HepG2 (cell line): ENCODE data around the gene DHX32. TPM values are rescaled to one million over a fixed set of nuclear protein-coding genes. Genes with fewer than 3 reads are reported as not detected.

ENCODE experiments used
- ATAD3A ChIP-seq: sonication (generic); formaldehyde crosslinking; IDR thresholded peaks from 2 replicates; pipeline ENCODE4 v1.4.0; 2020; ENCODE audit warnings: missing genetic modification reagents
- HCFC1 ChIP-seq: fragments of 150-350 bp; IDR thresholded peaks from 2 replicates; pipeline ENCODE4 v1.6.1; 2014; ENCODE audit warnings: low read depth, low read length
- HNF4A ChIP-seq: sonication (generic); formaldehyde crosslinking; IDR thresholded peaks from 2 replicates; pipeline ENCODE4 v1.4.0; 2020; ENCODE audit warnings: missing genetic modification reagents
- HOXA3 ChIP-seq: sonication (generic); formaldehyde crosslinking; IDR thresholded peaks from 2 replicates; pipeline ENCODE4 v1.5.0; 2020; ENCODE audit warnings: missing genetic modification reagents
- JUN ChIP-seq: sonication (generic); formaldehyde crosslinking; IDR thresholded peaks from 2 replicates; pipeline ENCODE4 v1.4.0; 2020; ENCODE audit warnings: mild to moderate bottlenecking, missing genetic modification reagents
- MAF1 ChIP-seq: sonication (generic); formaldehyde crosslinking; IDR thresholded peaks from 2 replicates; pipeline ENCODE4 v1.5.0; 2020; ENCODE audit warnings: missing genetic modification reagents, borderline replicate concordance
- MAFG ChIP-seq: sonication (generic); formaldehyde crosslinking; IDR thresholded peaks from 2 replicates; pipeline ENCODE4 v1.5.1; 2020; ENCODE audit warnings: mild to moderate bottlenecking, missing genetic modification reagents
- MIXL1 ChIP-seq: IDR thresholded peaks from 2 replicates; pipeline ENCODE4 v1.6.1; 2016
- PHF8 ChIP-seq: sonication (generic); formaldehyde crosslinking; IDR thresholded peaks from 2 replicates; pipeline ENCODE4 v1.5.0; 2020; ENCODE audit warnings: missing genetic modification reagents
- ZNF232 ChIP-seq: sonication (generic); formaldehyde crosslinking; IDR thresholded peaks from 2 replicates; pipeline ENCODE4 v1.4.0; 2020; ENCODE audit warnings: missing genetic modification reagents, borderline replicate concordance
- ZNF24 ChIP-seq: fragments of 450-650 bp; IDR thresholded peaks from 2 replicates; pipeline ENCODE4 v1.6.1; 2017; ENCODE audit warnings: antibody characterized with exemption, mild to moderate bottlenecking
- ZNF264 ChIP-seq: sonication (generic); formaldehyde crosslinking; IDR thresholded peaks from 2 replicates; pipeline ENCODE4 v1.4.0; 2020; ENCODE audit warnings: missing genetic modification reagents
- ZNF296 ChIP-seq: sonication (generic); formaldehyde crosslinking; conservative IDR thresholded peaks from 2 replicates; pipeline ENCODE4 v1.5.0; 2020; ENCODE audit warnings: mild to moderate bottlenecking, missing genetic modification reagents
- ZNF460 ChIP-seq: sonication (generic); formaldehyde crosslinking; IDR thresholded peaks from 2 replicates; pipeline ENCODE4 v1.5.1; 2020; ENCODE audit warnings: missing genetic modification reagents, mild to moderate bottlenecking, borderline replicate concordance
- ZNF569 ChIP-seq: sonication (generic); formaldehyde crosslinking; IDR thresholded peaks from 2 replicates; pipeline ENCODE4 v1.5.0; 2020; ENCODE audit warnings: mild to moderate bottlenecking, missing genetic modification reagents, moderate library complexity, borderline replicate concordance
- ZNF678 ChIP-seq: sonication (generic); formaldehyde crosslinking; IDR thresholded peaks from 2 replicates; pipeline ENCODE4 v1.4.0; 2020; ENCODE audit warnings: mild to moderate bottlenecking, missing genetic modification reagents
- ZNF841 ChIP-seq: sonication (generic); formaldehyde crosslinking; IDR thresholded peaks from 2 replicates; pipeline ENCODE4 v1.8.1; 2023; ENCODE audit warnings: missing genetic modification reagents, borderline replicate concordance
- polyA plus RNA-seq, 8 experiments: library from polyadenylated mRNA; depleted of rRNA in 3 of 8; stranded (reverse) in 7 of 8; unstranded in 1 of 8; fragments of >200 nt; fragmentation: Illumina TruSeq in 4 of 8; extraction: Trizol in 4 of 8; gene quantifications; 2 replicates each; pipeline versions ENCODE4 v1.2.1 to v1.2.3, GENCODE V29; 2011 to 2016; ENCODE audit warnings: low read depth in 4 of 8, missing spikeins in 1 of 8, mixed read lengths in 1 of 8; ENCODE audit not compliant: insufficient read depth in 1 of 8
- total RNA-seq, 5 experiments: library from RNA; depleted of rRNA; stranded (reverse); fragments of >200 nt; fragmentation: Illumina TruSeq; extraction: Trizol; gene quantifications; 2 replicates each; pipeline ENCODE4 v1.2.3, GENCODE V29; 2016; ENCODE audit warnings: low read depth in 1 of 5
- TF ChIP-seq, protein P1 (sequence below): sonication (generic); formaldehyde crosslinking; IDR thresholded peaks from 2 replicates; pipeline ENCODE4 v1.8.0; 2022; ENCODE audit warnings: missing genetic modification reagents, mild to moderate bottlenecking, moderate library complexity, borderline replicate concordance
- TF ChIP-seq, protein P2 (sequence below): sonication (generic); formaldehyde crosslinking; IDR thresholded peaks from 2 replicates; pipeline ENCODE4 v1.5.0; 2020; ENCODE audit warnings: missing genetic modification reagents
- TF ChIP-seq, protein P3 (sequence below): sonication (generic); formaldehyde crosslinking; IDR thresholded peaks from 2 replicates; pipeline ENCODE4 v1.4.0; 2020; ENCODE audit warnings: mild to moderate bottlenecking, missing genetic modification reagents
- TF ChIP-seq, protein P4 (sequence below): sonication (generic); formaldehyde crosslinking; IDR thresholded peaks from 2 replicates; pipeline ENCODE4 v1.5.0; 2020; ENCODE audit warnings: missing genetic modification reagents, mild to moderate bottlenecking, borderline replicate concordance
- TF ChIP-seq, protein P5 (sequence below): sonication (generic); formaldehyde crosslinking; IDR thresholded peaks from 2 replicates; pipeline ENCODE4 v1.4.0; 2020; ENCODE audit warnings: missing genetic modification reagents

DHX32 gene
- total and polyA plus RNA-seq, 2 of the 13 experiments (the other 11 are each of a cell fraction or from before 2014, with no cell fraction given) = 15.5 to 16.5 TPM

DNA sequence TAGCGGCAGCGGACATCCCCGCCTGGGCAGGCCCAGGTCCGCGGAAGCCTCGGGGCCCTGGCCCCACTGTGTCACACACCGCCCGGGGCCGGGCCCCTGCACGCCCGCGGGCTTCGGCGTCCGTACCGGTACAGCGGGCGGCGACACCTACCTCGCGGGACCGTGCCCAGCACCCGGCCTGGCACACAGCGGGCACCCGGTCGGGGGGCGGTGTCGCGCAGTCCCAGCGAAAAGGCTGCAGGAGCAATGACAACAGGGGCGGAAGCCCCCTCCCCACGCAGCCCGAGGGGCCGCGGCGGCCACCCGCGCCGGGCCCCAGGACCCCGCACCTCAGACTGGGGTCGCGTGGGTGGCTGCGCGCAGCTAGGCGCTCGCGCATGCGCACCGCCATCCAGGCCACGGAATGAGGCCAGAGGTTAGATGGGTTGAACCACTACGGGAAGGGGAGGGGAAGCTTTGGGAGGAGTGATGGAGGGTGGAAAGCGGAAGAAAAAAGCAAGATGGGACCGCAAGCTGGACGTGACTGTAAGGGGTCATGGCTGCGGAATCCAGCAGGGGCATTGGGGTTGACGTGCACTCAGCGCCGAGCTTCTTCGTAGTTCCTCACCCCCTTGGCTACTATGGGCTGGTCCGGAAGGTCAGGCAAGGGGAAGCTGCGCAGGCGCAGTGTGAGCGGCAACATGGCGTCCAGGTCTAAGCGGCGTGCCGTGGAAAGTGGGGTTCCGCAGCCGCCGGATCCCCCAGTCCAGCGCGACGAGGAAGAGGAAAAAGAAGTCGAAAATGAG is 58.0 kb downstream of the DHX32 start, which contains the start of the genes BCCIP and UROS (continued):
- TF ChIP-seq, protein P1, sequence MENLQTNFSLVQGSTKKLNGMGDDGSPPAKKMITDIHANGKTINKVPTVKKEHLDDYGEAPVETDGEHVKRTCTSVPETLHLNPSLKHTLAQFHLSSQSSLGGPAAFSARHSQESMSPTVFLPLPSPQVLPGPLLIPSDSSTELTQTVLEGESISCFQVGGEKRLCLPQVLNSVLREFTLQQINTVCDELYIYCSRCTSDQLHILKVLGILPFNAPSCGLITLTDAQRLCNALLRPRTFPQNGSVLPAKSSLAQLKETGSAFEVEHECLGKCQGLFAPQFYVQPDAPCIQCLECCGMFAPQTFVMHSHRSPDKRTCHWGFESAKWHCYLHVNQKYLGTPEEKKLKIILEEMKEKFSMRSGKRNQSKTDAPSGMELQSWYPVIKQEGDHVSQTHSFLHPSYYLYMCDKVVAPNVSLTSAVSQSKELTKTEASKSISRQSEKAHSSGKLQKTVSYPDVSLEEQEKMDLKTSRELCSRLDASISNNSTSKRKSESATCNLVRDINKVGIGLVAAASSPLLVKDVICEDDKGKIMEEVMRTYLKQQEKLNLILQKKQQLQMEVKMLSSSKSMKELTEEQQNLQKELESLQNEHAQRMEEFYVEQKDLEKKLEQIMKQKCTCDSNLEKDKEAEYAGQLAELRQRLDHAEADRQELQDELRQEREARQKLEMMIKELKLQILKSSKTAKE = no peak
- TF ChIP-seq HNF4A (CRISPR knock-in tag) = 0 out of 2 replicates have a peak, but pooled peaks have one; percentile 8
- TF ChIP-seq ZNF232 (CRISPR knock-in tag) = no peak
- TF ChIP-seq ZNF264 (CRISPR knock-in tag) = no peak
- TF ChIP-seq HOXA3 (CRISPR knock-in tag) = peak; percentile 59
- TF ChIP-seq ATAD3A (CRISPR knock-in tag) = no peak
- TF ChIP-seq ZNF460 = no peak
- TF ChIP-seq JUN = no peak
- TF ChIP-seq, protein P2, sequence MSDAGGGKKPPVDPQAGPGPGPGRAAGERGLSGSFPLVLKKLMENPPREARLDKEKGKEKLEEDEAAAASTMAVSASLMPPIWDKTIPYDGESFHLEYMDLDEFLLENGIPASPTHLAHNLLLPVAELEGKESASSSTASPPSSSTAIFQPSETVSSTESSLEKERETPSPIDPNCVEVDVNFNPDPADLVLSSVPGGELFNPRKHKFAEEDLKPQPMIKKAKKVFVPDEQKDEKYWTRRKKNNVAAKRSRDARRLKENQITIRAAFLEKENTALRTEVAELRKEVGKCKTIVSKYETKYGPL (CRISPR knock-in tag) = no peak
- TF ChIP-seq, protein P3, sequence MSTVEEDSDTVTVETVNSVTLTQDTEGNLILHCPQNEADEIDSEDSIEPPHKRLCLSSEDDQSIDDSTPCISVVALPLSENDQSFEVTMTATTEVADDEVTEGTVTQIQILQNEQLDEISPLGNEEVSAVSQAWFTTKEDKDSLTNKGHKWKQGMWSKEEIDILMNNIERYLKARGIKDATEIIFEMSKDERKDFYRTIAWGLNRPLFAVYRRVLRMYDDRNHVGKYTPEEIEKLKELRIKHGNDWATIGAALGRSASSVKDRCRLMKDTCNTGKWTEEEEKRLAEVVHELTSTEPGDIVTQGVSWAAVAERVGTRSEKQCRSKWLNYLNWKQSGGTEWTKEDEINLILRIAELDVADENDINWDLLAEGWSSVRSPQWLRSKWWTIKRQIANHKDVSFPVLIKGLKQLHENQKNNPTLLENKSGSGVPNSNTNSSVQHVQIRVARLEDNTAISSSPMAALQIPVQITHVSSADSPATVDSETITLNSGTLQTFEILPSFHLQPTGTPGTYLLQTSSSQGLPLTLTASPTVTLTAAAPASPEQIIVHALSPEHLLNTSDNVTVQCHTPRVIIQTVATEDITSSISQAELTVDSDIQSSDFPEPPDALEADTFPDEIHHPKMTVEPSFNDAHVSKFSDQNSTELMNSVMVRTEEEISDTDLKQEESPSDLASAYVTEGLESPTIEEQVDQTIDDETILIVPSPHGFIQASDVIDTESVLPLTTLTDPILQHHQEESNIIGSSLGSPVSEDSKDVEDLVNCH (CRISPR knock-in tag) = no peak
- TF ChIP-seq MAF1 (CRISPR knock-in tag) = no peak; the same call in 1 of the 2 replicates
- TF ChIP-seq, protein P4, sequence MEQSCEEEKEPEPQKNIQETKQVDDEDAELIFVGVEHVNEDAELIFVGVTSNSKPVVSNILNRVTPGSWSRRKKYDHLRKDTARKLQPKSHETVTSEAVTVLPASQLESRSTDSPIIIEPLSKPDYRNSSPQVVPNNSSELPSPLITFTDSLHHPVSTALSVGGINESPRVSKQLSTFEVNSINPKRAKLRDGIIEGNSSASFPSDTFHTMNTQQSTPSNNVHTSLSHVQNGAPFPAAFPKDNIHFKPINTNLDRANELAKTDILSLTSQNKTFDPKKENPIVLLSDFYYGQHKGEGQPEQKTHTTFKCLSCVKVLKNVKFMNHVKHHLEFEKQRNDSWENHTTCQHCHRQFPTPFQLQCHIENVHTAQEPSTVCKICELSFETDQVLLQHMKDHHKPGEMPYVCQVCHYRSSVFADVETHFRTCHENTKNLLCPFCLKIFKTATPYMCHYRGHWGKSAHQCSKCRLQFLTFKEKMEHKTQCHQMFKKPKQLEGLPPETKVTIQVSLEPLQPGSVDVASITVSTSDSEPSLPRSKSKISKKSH (CRISPR knock-in tag) = no peak
- no peak for TF ChIP-seq ZNF296 (CRISPR knock-in tag)
- TF ChIP-seq ZNF678 (CRISPR knock-in tag) = no peak
- no peak for TF ChIP-seq HCFC1
- no peak for TF ChIP-seq ZNF569 (CRISPR knock-in tag)
- TF ChIP-seq MAFG (CRISPR knock-in tag) = no peak
- TF ChIP-seq, protein P5, sequence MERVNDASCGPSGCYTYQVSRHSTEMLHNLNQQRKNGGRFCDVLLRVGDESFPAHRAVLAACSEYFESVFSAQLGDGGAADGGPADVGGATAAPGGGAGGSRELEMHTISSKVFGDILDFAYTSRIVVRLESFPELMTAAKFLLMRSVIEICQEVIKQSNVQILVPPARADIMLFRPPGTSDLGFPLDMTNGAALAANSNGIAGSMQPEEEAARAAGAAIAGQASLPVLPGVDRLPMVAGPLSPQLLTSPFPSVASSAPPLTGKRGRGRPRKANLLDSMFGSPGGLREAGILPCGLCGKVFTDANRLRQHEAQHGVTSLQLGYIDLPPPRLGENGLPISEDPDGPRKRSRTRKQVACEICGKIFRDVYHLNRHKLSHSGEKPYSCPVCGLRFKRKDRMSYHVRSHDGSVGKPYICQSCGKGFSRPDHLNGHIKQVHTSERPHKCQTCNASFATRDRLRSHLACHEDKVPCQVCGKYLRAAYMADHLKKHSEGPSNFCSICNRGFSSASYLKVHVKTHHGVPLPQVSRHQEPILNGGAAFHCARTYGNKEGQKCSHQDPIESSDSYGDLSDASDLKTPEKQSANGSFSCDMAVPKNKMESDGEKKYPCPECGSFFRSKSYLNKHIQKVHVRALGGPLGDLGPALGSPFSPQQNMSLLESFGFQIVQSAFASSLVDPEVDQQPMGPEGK (CRISPR knock-in tag) = no peak
- TF ChIP-seq ZNF841 (CRISPR knock-in tag) = no peak
- peak; percentile 94 for TF ChIP-seq PHF8
- no peak; the same call in 1 of the 2 replicates for TF ChIP-seq ZNF24
- TF ChIP-seq MIXL1 (CRISPR knock-in tag) = 0 out of 2 replicates have a peak, but pooled peaks have one; percentile 16
